Naive thymus-derived CD8-positive, alpha-beta T cell (primary cell): ENCODE measurements around the gene OR5F1. TPM values are rescaled to one million over a fixed set of nuclear protein-coding genes. Genes with fewer than 3 reads are reported as not detected.

ENCODE experiments used
- ATAC-seq, 2 donors: fragments of 150-1000 bp; cut with Tn5 transposase in 1 of 2; sonication (Bioruptor Pico), chemical (Tn5 transposase) in 1 of 2; 1 replicate in 1 of 2; 2 replicates in 1 of 2; pipeline ENCODE4 v1.10.0; 2021; ENCODE audit warnings: mild to moderate bottlenecking in 2 of 2, moderate library complexity in 2 of 2
- POLR2A ChIA-PET: fragments of 350-600 bp; sonication (Branson Sonifier 250); formaldehyde crosslinking; loops from one replicate; lab custom pipeline; 2021; ENCODE audit warnings: antibody characterized with exemption; lab: Charles Lee
- DNase-seq, 10 donors: peaks; one replicate each; pipeline versions ENCODE4 v3.0.0 to v3.0.0-alpha.2; 2020 to 2022
- H3K27ac Mint-ChIP-seq, 10 donors: one replicate each; pipeline ENCODE4 v1.8.0; 2020 to 2022; ENCODE audit warnings: mild to moderate bottlenecking in 10 of 10, mixed read lengths in 10 of 10, moderate library complexity in 4 of 10, inconsistent platforms in 1 of 10
- H3K27me3 Mint-ChIP-seq, 5 donors: one replicate each; pipeline ENCODE4 v1.8.0; 2021 to 2022; ENCODE audit warnings: mixed read lengths in 5 of 5
- H3K36me3 Mint-ChIP-seq, 3 donors: one replicate each; pipeline ENCODE4 v1.8.0; 2020 to 2022; ENCODE audit warnings: mixed read lengths in 3 of 3, mild to moderate bottlenecking in 2 of 3, inconsistent platforms in 1 of 3
- H3K4me1 Mint-ChIP-seq, 4 donors: one replicate each; pipeline ENCODE4 v1.8.0; 2021 to 2022; ENCODE audit warnings: mixed read lengths in 4 of 4
- H3K4me3 Mint-ChIP-seq, 10 donors: one replicate each; pipeline ENCODE4 v1.8.0; 2020 to 2022; ENCODE audit warnings: mild to moderate bottlenecking in 10 of 10, mixed read lengths in 10 of 10, moderate library complexity in 6 of 10, inconsistent platforms in 1 of 10
- H3K9me3 Mint-ChIP-seq, 9 donors: one replicate each; pipeline ENCODE4 v1.8.0; 2020 to 2022; ENCODE audit warnings: mixed read lengths in 9 of 9, mild to moderate bottlenecking in 3 of 9, inconsistent platforms in 1 of 9, moderate library complexity in 1 of 9
- polyA plus RNA-seq, 3 donors: library from polyadenylated mRNA; unstranded; fragments of 300-500 nt; fragmentation: Illumina TruSeq; gene quantifications; one replicate each; pipeline ENCODE4 v1.2.3, GENCODE V29; 2021
- total RNA-seq, 8 experiments: library from RNA in 2 of 8; stranded (reverse) in 2 of 8; gene quantifications; one replicate each; pipeline ENCODE4 v1.2.3 and lab custom pipeline; 2021 to 2026

OR5F1 gene
- total RNA-seq = not detected
- polyA plus RNA-seq = not detected
- total RNA-seq (lab: John Stamatoyannopoulos, UW) = 0 reads per million in 6 experiments

GRCh38 chr11:55994525-55994924 lies at the start of gene OR5F1:
OR5F1 (minus strand) TSS chr11:55994625; CDS start chr11:55994625, 0 bp downstream.
- DNase-seq = no peak
- no peak for ATAC-seq
- Mint-ChIP-seq H3K27ac (no peak within 1 kb of the TSS), H3K27me3 (no peaks in the 10 kb centered on the region), H3K9me3 (peaks cover 0 to 43% (median 15%) of the 10 kb centered on the region in 9 donors), H3K4me3 (no peak within 1 kb of the TSS), H3K4me1 (no peaks in the 10 kb centered on the region), H3K36me3 (no peaks in the 10 kb centered on the region)
- POLR2A ChIA-PET = no interaction called here

- Mint-ChIP-seq H3K4me1 (no peaks in the 10 kb centered on the region), H3K27ac (no peak within 1 kb of the TSS), H3K9me3 (peaks cover 0 to 24% (median 10%) of the 10 kb centered on the region in 9 donors), H3K27me3 (no peaks in the 10 kb centered on the region), H3K4me3 (no peak within 1 kb of the TSS), H3K36me3 (peaks cover 0 to 4% (median 0%) of the 10 kb centered on the region in 3 donors)
- ATAC-seq = no peak
- no peak for DNase-seq
- POLR2A ChIA-PET = no interaction called here
These were observed 32.9 kb upstream of the OR5F1 start, which contains the start of gene OR5AS1 for GRCh38 chr11:56027354-56027753. OR5AS1 (plus strand) TSS chr11:56027654; CDS start chr11:56030419, 2,765 bp downstream.

GRCh38 chr11:56013805-56014204 lies 19.4 kb upstream of the OR5F1 start:
- DNase-seq (no peak), ATAC-seq (no peak)
- Mint-ChIP-seq H3K4me1 (no peaks in the 10 kb centered on the region), H3K36me3 (peaks cover 0 to 5% (median 0%) of the 10 kb centered on the region in 3 donors), H3K27ac (no peak overlapping the region), H3K4me3 (no peak overlapping the region), H3K9me3 (peaks cover 0 to 41% (median 12%) of the 10 kb centered on the region in 9 donors), H3K27me3 (no peaks in the 10 kb centered on the region)
- POLR2A ChIA-PET = no interaction called here

- ATAC-seq = no peak
- no peak for DNase-seq
- no peak overlapping the region for H3K4me3 Mint-ChIP-seq
- H3K36me3 Mint-ChIP-seq = no peaks in the 10 kb centered on the region
- no peaks in the 10 kb centered on the region for H3K27me3 Mint-ChIP-seq
- H3K4me1 Mint-ChIP-seq = no peaks in the 10 kb centered on the region
- H3K27ac Mint-ChIP-seq = no peak overlapping the region
- POLR2A ChIA-PET = no interaction called here
- peaks cover 0 to 40% (median 12%) of the 10 kb centered on the region in 9 donors for H3K9me3 Mint-ChIP-seq
These were observed 16.3 kb upstream of the OR5F1 start for GRCh38 chr11:56010716-56011115.

GRCh38 chr11:55970935-55971334 lies 23.5 kb downstream of the OR5F1 start:
- POLR2A ChIA-PET = no interaction called here
- no peaks in the 10 kb centered on the region for H3K36me3 Mint-ChIP-seq
- DNase-seq = no peak
- H3K27me3 Mint-ChIP-seq = no peaks in the 10 kb centered on the region
- H3K4me3 Mint-ChIP-seq = no peak overlapping the region
- no peaks in the 10 kb centered on the region for H3K4me1 Mint-ChIP-seq
- peaks cover 0 to 31% (median 17%) of the 10 kb centered on the region in 9 donors for H3K9me3 Mint-ChIP-seq
- H3K27ac Mint-ChIP-seq = no peak overlapping the region
- ATAC-seq = no peak

GRCh38 chr11:55969845-55970244 lies 24.6 kb downstream of the OR5F1 start, which contains the start of gene OR10AG1:
OR10AG1 (minus strand) TSS chr11:55969945; CDS start chr11:55969907, 38 bp downstream.
- H3K27ac Mint-ChIP-seq = no peak within 1 kb of the TSS
- no peak for ATAC-seq
- H3K9me3 Mint-ChIP-seq = peaks cover 0 to 40% (median 17%) of the 10 kb centered on the region in 9 donors
- H3K36me3 Mint-ChIP-seq = no peaks in the 10 kb centered on the region
- no peak for DNase-seq
- H3K27me3 Mint-ChIP-seq = no peaks in the 10 kb centered on the region
- no peak within 1 kb of the TSS for H3K4me3 Mint-ChIP-seq
- POLR2A ChIA-PET = no interaction called here
- no peaks in the 10 kb centered on the region for H3K4me1 Mint-ChIP-seq

- POLR2A ChIA-PET = no interaction called here
- peaks cover under 1 to 48% (median 17%) of the 10 kb centered on the region in 9 donors for H3K9me3 Mint-ChIP-seq
- no peak overlapping the region for H3K4me3 Mint-ChIP-seq
- no peak overlapping the region for H3K27ac Mint-ChIP-seq
- ATAC-seq = no peak
- no peaks in the 10 kb centered on the region for H3K27me3 Mint-ChIP-seq
- DNase-seq = no peak
- H3K36me3 Mint-ChIP-seq = no peaks in the 10 kb centered on the region
- H3K4me1 Mint-ChIP-seq = no peaks in the 10 kb centered on the region
These were observed 26.5 kb downstream of the OR5F1 start for GRCh38 chr11:55967914-55968313.

GRCh38 chr11:55966391-55966790 lies 28.0 kb downstream of the OR5F1 start:
- Mint-ChIP-seq H3K27me3 (no peaks in the 10 kb centered on the region), H3K27ac (no peak overlapping the region), H3K4me3 (no peak overlapping the region), H3K36me3 (no peaks in the 10 kb centered on the region), H3K4me1 (no peaks in the 10 kb centered on the region), H3K9me3 (peaks cover 3 to 47% (median 13%) of the 10 kb centered on the region in 9 donors)
- ATAC-seq (no peak), DNase-seq (no peak)
- POLR2A ChIA-PET = no interaction called here

GRCh38 chr11:55956521-55956920 lies 37.9 kb downstream of the OR5F1 start:
- H3K36me3 Mint-ChIP-seq = no peaks in the 10 kb centered on the region
- H3K4me3 Mint-ChIP-seq = no peak overlapping the region
- no peaks in the 10 kb centered on the region for H3K4me1 Mint-ChIP-seq
- DNase-seq (no peak), ATAC-seq (no peak)
- POLR2A ChIA-PET = no interaction called here
- H3K9me3 Mint-ChIP-seq = peaks cover 0 to 9% (median 4%) of the 10 kb centered on the region in 9 donors
- no peak overlapping the region for H3K27ac Mint-ChIP-seq
- H3K27me3 Mint-ChIP-seq = no peaks in the 10 kb centered on the region

GRCh38 chr11:55949330-55949729 lies 45.1 kb downstream of the OR5F1 start:
- Mint-ChIP-seq H3K27me3 (no peaks in the 10 kb centered on the region), H3K36me3 (no peaks in the 10 kb centered on the region), H3K9me3 (peaks cover 0 to 21% (median 0%) of the 10 kb centered on the region in 9 donors), H3K4me1 (no peaks in the 10 kb centered on the region), H3K4me3 (no peak overlapping the region), H3K27ac (no peak overlapping the region)
- ATAC-seq (no peak), DNase-seq (no peak)
- POLR2A ChIA-PET = no interaction called here

Other genes with a start within 250 kb of the OR5F1 start
- gene OR5D13, start 221.2 kb downstream of the OR5F1 start, total RNA-seq = not detected
- not detected for gene OR5D13, start 221.2 kb downstream of the OR5F1 start, polyA plus RNA-seq
- gene OR5D14, start 199.1 kb downstream of the OR5F1 start, total RNA-seq = not detected
- not detected for gene OR5D14, start 199.1 kb downstream of the OR5F1 start, polyA plus RNA-seq
- not detected for gene OR5L1, start 183.3 kb downstream of the OR5F1 start, total RNA-seq
- gene OR5L1, start 183.3 kb downstream of the OR5F1 start, polyA plus RNA-seq = not detected
- gene OR5D18, start 175.0 kb downstream of the OR5F1 start, total RNA-seq = not detected
- not detected for gene OR5D18, start 175.0 kb downstream of the OR5F1 start, polyA plus RNA-seq
- gene OR5L2, start 167.4 kb downstream of the OR5F1 start, total RNA-seq = not detected
- gene OR5L2, start 167.4 kb downstream of the OR5F1 start, polyA plus RNA-seq = not detected
- gene OR5D16, start 155.9 kb downstream of the OR5F1 start, total RNA-seq = not detected
- gene OR5D16, start 155.9 kb downstream of the OR5F1 start, polyA plus RNA-seq = not detected
- gene TRIM51, start 111.3 kb downstream of the OR5F1 start, total RNA-seq = not detected
- not detected for gene TRIM51, start 111.3 kb downstream of the OR5F1 start, polyA plus RNA-seq
- not detected for gene OR5W2, start 80.0 kb downstream of the OR5F1 start, total RNA-seq
- not detected for gene OR5W2, start 80.0 kb downstream of the OR5F1 start, polyA plus RNA-seq
- gene OR5I1, start 58.2 kb downstream of the OR5F1 start, total RNA-seq = not detected
- gene OR5I1, start 58.2 kb downstream of the OR5F1 start, polyA plus RNA-seq = not detected
- gene OR10AG1, start 24.7 kb downstream of the OR5F1 start, total RNA-seq = not detected
- gene OR10AG1, start 24.7 kb downstream of the OR5F1 start, polyA plus RNA-seq = not detected
- gene OR5AS1, start 33.0 kb upstream of the OR5F1 start, total RNA-seq = not detected
- gene OR5AS1, start 33.0 kb upstream of the OR5F1 start, polyA plus RNA-seq = not detected
- not detected for gene OR8I2, start 98.7 kb upstream of the OR5F1 start, total RNA-seq
- gene OR8I2, start 98.7 kb upstream of the OR5F1 start, polyA plus RNA-seq = not detected
- gene OR8H2, start 109.1 kb upstream of the OR5F1 start, total RNA-seq = not detected
- gene OR8H2, start 109.1 kb upstream of the OR5F1 start, polyA plus RNA-seq = not detected
- not detected for gene OR8H3, start 127.7 kb upstream of the OR5F1 start, total RNA-seq
- not detected for gene OR8H3, start 127.7 kb upstream of the OR5F1 start, polyA plus RNA-seq
- gene OR8J3, start 145.6 kb upstream of the OR5F1 start, total RNA-seq = not detected
- gene OR8J3, start 145.6 kb upstream of the OR5F1 start, polyA plus RNA-seq = not detected
- gene OR8K5, start 165.7 kb upstream of the OR5F1 start, total RNA-seq = not detected
- not detected for gene OR8K5, start 165.7 kb upstream of the OR5F1 start, polyA plus RNA-seq
- not detected for gene OR5J2, start 182.0 kb upstream of the OR5F1 start, total RNA-seq
- not detected for gene OR5J2, start 182.0 kb upstream of the OR5F1 start, polyA plus RNA-seq
- gene OR5T2, start 239.6 kb upstream of the OR5F1 start, total RNA-seq = not detected
- not detected for gene OR5T2, start 239.6 kb upstream of the OR5F1 start, polyA plus RNA-seq